A673 (cell line): ENCODE measurements around the gene COL11A2.

Experiments used
- CTCF ChIP-seq: fragments of 300-800, 200-600 bp; sonication (generic); conservative IDR thresholded peaks from 2 replicates; pipeline ENCODE4 v1.5.1; 2017; ENCODE audit warnings: low read depth, mild to moderate bottlenecking, antibody characterized with exemption, low read length, moderate library complexity, mixed read lengths
- EZH2 ChIP-seq: fragments of 200-600 bp; sonication (generic); IDR thresholded peaks from 2 replicates; pipeline ENCODE4 v1.6.1; 2017; ENCODE audit warnings: borderline replicate concordance, low read depth, mild to moderate bottlenecking, mixed read lengths, antibody characterized with exemption, low read length; ENCODE audit not compliant: poor library complexity, severe bottlenecking

- TF ChIP-seq CTCF: no peak
- TF ChIP-seq EZH2: no peak
Measured at GRCh38 chr6:33156561-33156960, 35.7 kb downstream of the COL11A2 start.
